T47D (cell line): ENCODE measurements around the gene BICD1.

Experiments used
- DNase-seq, 2 experiments: peaks; one replicate each; pipeline versions ENCODE4 v3.0.0 to v3.0.0-alpha.2; 2011 to 2012; ENCODE audit warnings: low read depth in 1 of 2, low spot score in 1 of 2
- JUND ChIP-seq: IDR thresholded peaks from 2 replicates; pipeline ENCODE4 v1.6.1; 2012; ENCODE audit warnings: low read depth
- in situ Hi-C: cut with HindIII; loops from 2 replicates; pipeline ENCODE4 v1.10.0; 2016; ENCODE audit warnings: low sequenced_read_pairs, low pct_unique_long_range_greater_than_20kb

Gene BICD1

GRCh38 chr12:32390572-32391219, 284.0 kb downstream of the BICD1 start:
- in situ Hi-C loops = no loop called here
- no peak for TF ChIP-seq JUND
- no peak for DNase-seq

DNA sequence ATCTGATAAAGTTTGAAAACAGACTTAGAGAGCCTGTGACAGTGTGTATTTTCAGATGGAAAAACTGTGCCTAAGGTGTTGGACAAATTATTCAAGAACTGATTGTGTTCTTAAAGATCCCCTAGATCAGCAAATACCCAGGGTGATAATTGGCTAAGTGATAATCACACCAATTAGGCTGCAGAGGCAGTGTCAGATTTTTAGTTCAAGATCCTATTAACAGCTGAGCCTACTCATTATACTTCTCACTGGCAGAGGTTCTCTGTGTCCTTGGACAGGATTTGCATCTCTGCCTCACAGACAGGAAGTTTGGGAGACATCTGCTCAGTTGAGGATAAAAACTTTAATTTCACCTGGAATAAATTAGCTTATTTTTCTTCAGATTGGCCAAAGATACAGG, 288.4 kb downstream of the BICD1 start:
- no peak for DNase-seq
- in situ Hi-C loops = no loop called here
- TF ChIP-seq JUND = no peak

DNA sequence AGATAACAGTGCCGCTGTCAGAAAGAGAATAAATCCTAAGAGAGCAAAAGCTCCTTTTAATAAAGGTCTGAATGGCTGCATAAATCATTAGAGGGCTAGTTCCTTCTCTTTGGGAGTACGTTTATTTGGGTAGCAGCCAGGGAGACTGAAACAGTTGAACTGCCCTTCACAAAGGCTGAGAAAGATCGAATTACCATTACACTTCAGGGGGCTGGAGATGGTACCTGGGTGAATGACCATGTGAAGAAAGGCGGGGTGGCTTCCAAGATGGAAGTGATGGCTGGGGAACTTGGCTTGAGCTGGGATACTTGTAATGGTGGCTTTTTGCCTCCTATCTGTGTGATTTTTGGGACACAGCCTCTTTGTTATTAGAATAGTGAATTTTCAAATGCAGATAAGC, 291.0 kb downstream of the BICD1 start:
- in situ Hi-C loops = no loop called here
- no peak for DNase-seq
- no peak for TF ChIP-seq JUND

- in situ Hi-C loops = no loop called here
- DNase-seq = no peak
- TF ChIP-seq JUND = no peak
Observed at GRCh38 chr12:32398181-32398580, 291.5 kb downstream of the BICD1 start.

GRCh38 chr12:32398816-32399369, 292.2 kb downstream of the BICD1 start:
- in situ Hi-C loops = no loop called here
- TF ChIP-seq JUND = no peak
- DNase-seq = peak in 1 of 2 experiments; percentile 9

DNA sequence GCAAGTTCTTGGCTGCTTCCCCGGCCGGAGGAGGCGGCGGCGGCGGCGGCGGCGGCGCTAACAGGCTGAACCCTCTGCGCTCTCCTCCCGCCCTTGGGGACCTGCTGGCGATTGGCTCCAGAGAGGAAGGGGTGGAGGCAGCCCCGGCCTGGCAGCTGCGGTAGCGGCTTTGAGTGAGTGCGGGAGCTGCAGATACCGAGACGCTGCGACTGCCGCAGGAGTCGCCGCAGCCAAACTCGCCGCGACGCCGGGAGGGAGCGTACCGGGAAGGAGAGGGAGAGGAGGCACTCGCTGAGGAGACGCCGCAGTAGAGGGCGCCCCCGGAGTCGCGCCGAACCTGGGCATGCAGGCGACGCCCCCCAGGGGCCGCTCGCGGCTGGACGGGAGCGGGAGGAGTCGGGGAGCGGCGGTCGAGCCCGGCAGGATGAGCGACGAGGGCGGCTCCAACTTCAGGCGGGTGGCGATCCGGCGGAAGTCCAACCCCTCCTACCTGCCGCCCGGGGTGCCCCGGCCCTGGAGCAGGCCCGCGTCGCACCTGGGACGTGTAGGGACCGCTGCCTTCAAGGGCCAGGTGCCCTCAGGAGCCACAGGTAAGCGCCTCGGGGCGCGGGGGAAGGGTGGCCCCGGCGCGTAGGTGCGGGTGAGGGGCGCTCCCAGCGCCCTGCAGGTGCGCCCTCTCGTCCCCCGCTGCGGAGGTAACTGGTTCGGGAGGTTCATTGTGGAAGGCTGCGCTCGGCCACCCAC, 292.9 kb downstream of the BICD1 start, which contains the start of gene FGD4:
TSS of gene FGD4 (plus strand) at position 189 of the 744 bp plus-strand sequence.
- peak; percentile 92 to 97 for DNase-seq
- TF ChIP-seq JUND = no peak
- in situ Hi-C loops = no loop called here

DNA sequence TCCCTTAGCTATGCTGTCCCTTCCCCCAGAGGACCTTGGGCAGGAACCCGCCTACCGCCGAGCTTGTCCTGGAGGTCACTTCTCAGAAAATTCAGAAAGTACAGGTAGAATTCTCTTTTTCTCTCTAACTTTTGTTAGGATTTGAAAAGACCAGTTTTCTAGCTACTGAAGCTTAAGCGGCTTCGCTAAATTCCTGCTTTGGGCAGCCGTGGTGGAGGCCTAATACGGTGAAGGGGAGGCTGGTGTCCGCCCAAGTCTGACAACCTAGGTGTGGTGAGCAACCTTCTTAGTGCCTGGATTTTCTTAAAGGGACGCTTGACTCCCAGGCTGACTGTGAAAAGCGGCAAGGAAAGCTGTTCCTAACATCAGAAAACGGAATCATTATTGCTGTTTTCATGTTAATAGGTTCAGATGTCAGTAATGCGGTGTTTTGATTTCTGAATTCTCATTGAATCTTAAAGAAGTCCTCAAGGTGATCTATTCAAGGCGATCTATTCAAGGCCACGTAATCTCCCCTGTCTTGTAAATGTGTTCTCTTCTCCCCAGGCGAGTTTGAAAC, 293.5 kb downstream of the BICD1 start:
- peak; percentile 64 to 80 for DNase-seq
- in situ Hi-C loops = no loop called here
- no peak for TF ChIP-seq JUND

GRCh38 chr12:32400866-32401265, 294.2 kb downstream of the BICD1 start:
- no peak for DNase-seq
- in situ Hi-C loops = no loop called here
- no peak for TF ChIP-seq JUND

DNA sequence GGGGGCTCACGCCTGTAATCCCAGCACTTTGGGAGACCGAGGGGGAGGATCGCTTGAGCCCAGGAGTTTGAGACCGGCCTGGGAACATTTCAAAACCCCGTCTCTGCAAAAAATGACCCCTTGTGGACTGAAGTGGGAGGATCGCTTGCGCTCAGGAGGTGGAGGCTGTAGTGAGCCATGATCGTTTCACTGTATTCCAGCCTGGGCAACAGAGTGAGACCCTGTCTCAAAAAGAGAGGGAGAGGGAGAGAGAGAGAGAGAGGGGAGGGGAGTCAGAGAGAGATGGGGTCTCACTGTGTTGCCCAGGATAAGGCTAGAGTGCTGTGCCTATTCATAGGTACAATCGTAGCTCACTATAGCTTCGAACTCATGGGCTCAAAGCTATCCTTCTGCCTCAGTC, 295.5 kb downstream of the BICD1 start:
- no peak for DNase-seq
- in situ Hi-C loops = no loop called here
- TF ChIP-seq JUND = no peak

- no peak for DNase-seq
- in situ Hi-C loops = no loop called here
- TF ChIP-seq JUND = no peak
Observed at GRCh38 chr12:32402946-32403345, 296.3 kb downstream of the BICD1 start.

DNA sequence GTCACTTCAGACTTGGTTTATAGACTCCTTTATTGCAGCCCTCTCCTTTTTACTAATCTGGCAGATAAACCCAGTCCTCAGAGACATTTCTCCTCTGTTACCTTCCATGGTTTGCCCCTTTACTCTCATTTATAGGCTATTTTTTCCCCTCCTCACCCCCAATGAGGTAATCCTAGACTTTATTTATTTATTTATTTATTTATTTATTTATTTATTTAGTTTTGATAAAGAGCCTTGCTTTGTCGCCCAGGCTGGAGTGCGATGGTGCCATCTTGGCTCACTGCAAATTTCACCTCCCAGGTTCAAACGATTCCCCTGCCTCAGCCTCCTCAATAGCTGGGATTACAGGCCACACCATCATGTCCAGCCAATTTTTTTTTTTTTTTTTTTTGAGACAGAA, 301.1 kb downstream of the BICD1 start:
- in situ Hi-C loops = no loop called here
- TF ChIP-seq JUND = no peak
- DNase-seq = no peak

DNA sequence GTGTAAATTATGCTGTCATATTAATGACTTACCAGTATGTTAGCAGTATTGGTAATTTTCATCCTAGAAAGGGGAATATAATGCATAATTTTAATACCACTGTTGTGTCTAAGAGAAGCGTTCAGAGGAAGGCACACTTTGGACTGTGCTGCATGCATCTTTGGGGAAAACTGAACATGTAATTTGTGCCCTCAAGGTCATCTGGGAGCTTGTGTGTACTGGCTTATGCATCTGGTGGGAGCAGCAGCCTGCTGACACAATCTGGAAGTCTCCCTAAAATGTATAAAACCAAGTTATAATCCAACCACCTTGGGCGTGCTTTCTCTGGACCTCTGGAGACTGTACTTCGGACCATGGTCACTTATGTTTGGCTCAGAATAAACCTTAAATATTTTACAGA, 306.8 kb downstream of the BICD1 start:
- DNase-seq = no peak
- TF ChIP-seq JUND = no peak
- in situ Hi-C loops = no loop called here

DNA sequence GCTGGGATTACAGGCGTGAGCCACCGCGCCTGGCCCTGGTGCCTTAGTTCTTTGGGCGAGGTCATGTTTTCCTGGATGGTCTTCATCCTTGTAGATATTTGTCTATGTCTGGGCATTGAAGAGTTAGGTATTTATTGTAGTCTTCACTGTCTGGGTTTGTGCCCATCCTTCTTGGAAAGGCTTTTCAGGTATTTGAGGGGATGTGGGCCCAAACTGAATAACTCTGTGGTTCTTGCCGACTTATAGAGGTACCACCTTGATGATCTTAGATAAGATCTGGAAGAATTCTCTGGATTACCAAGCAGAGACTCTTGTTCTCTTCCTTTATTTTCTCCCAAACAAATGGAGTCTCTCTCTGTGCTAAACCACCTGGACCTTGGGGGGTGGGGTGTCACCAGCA, 311.6 kb downstream of the BICD1 start:
- no peak for TF ChIP-seq JUND
- no peak for DNase-seq
- in situ Hi-C loops = no loop called here
